Keratinocyte (primary cell): ENCODE results near the gene CMIP. TPM values are rescaled to one million over a fixed set of nuclear protein-coding genes. Genes with fewer than 3 reads are reported as not detected.

ENCODE experiments used
- DNase-seq: peaks from one replicate; pipeline ENCODE4 v3.0.0-alpha.2; 2011; ENCODE audit warnings: low read depth, missing footprints, low spot score
- FAIRE-seq: peaks from 2 replicates; lab custom pipeline; 2011; peaks lifted over from hg19 to GRCh38; lab: Jason Lieb, UNC
- H2AFZ ChIP-seq: 2 replicates; pipeline ENCODE4 v1.6.0; 2012; ENCODE audit warnings: low read length, control low read depth, inconsistent platforms; ENCODE audit not compliant: control insufficient read depth
- H3K27ac ChIP-seq: 2 replicates; pipeline ENCODE4 v1.5.1; 2011; ENCODE audit warnings: low read length; ENCODE audit not compliant: control insufficient read depth, insufficient read depth
- H3K27me3 ChIP-seq: 3 replicates; pipeline ENCODE4 v1.6.0; 2011; ENCODE audit warnings: low read length; ENCODE audit not compliant: control insufficient read depth, insufficient read depth; ENCODE audit errors: extremely low read depth
- H3K36me3 ChIP-seq, 2 experiments: 2 replicates in 1 of 2; 3 replicates in 1 of 2; pipeline ENCODE4 v1.5.1; 2011; ENCODE audit warnings: low read length in 2 of 2, mild to moderate bottlenecking in 1 of 2; ENCODE audit not compliant: control insufficient read depth in 2 of 2, insufficient read depth in 2 of 2; ENCODE audit errors: extremely low read depth in 1 of 2
- H3K4me1 ChIP-seq: 3 replicates; pipeline ENCODE4 v1.5.1; 2011; ENCODE audit warnings: low read length; ENCODE audit not compliant: control insufficient read depth, insufficient read depth; ENCODE audit errors: extremely low read depth
- H3K4me2 ChIP-seq: 3 replicates; pipeline ENCODE4 v1.6.0; 2011; ENCODE audit warnings: low read depth, low read length; ENCODE audit not compliant: control insufficient read depth, insufficient read depth; ENCODE audit errors: extremely low read depth
- H3K4me3 ChIP-seq, 3 experiments: fragments of 200-600 bp in 1 of 3; sonication (generic) in 1 of 3; 2 replicates in 2 of 3; 3 replicates in 1 of 3; pipeline ENCODE4 v1.5.1; 2011 to 2016; ENCODE audit warnings: low read length in 3 of 3, mild to moderate bottlenecking in 3 of 3, control low read depth in 2 of 3, inconsistent platforms in 1 of 3, low read depth in 1 of 3, mixed read lengths in 1 of 3, mixed run types in 1 of 3, moderate library complexity in 1 of 3; ENCODE audit not compliant: control insufficient read depth in 2 of 3, insufficient read depth in 2 of 3; ENCODE audit errors: extremely low read depth in 1 of 3
- H3K79me2 ChIP-seq: 2 replicates; pipeline ENCODE4 v1.6.0; 2012; ENCODE audit warnings: low read length; ENCODE audit not compliant: control insufficient read depth, insufficient read depth
- H3K9ac ChIP-seq: 3 replicates; pipeline ENCODE4 v1.6.0; 2011; ENCODE audit warnings: low read length; ENCODE audit not compliant: control insufficient read depth, insufficient read depth; ENCODE audit errors: extremely low read depth
- H3K9me1 ChIP-seq: 3 replicates; pipeline ENCODE4 v1.6.0; 2011; ENCODE audit warnings: low read length; ENCODE audit not compliant: control insufficient read depth, insufficient read depth; ENCODE audit errors: extremely low read depth
- H3K9me3 ChIP-seq: 2 replicates; pipeline ENCODE4 v1.5.1; 2012; ENCODE audit warnings: low read depth, low read length; ENCODE audit not compliant: control insufficient read depth
- H4K20me1 ChIP-seq: 3 replicates; pipeline ENCODE4 v1.6.0; 2011; ENCODE audit warnings: low read length; ENCODE audit not compliant: control insufficient read depth, insufficient read depth; ENCODE audit errors: extremely low read depth
- EZH2 ChIP-seq: IDR thresholded peaks from one replicate; pipeline ENCODE4 v1.6.1; 2012; ENCODE audit warnings: inconsistent platforms, mild to moderate bottlenecking, low read length, moderate library complexity
- dilution Hi-C: fragments of 300-500 bp; cut with MboI; formaldehyde crosslinking; loops from one replicate; pipeline ENCODE4 v1.7.0; 2020; ENCODE audit warnings: low sequenced_read_pairs; ENCODE audit not compliant: extremely low pct_ligation_motif_present
- polyA plus RNA-seq, 5 experiments: library from polyadenylated mRNA; depleted of rRNA in 3 of 5; stranded (reverse) in 3 of 5; stranded (forward) in 1 of 5; unstranded in 1 of 5; fragments of >200 nt; gene quantifications; 1 replicate in 1 of 5; 2 replicates in 3 of 5; 3 replicates in 1 of 5; pipeline versions ENCODE4 v1.2.1 to v1.2.3, GENCODE V29; 2011 to 2012; ENCODE audit warnings: missing spikeins in 2 of 5, low read depth in 1 of 5, low replicate concordance in 1 of 5
- TF ChIP-seq, protein P1 (sequence below), 3 experiments: IDR thresholded peaks in 1 of 3; conservative IDR thresholded peaks in 1 of 3; optimal IDR thresholded peaks in 1 of 3; 2 replicates in 2 of 3; 3 replicates in 1 of 3; pipeline versions ENCODE3 to v1.5.1; 2011; ENCODE audit warnings: low read length in 3 of 3, mild to moderate bottlenecking in 3 of 3, moderate library complexity in 2 of 3, control low read depth in 1 of 3, inconsistent platforms in 1 of 3; ENCODE audit not compliant: insufficient read depth in 2 of 3; ENCODE audit errors: extremely low read depth in 1 of 3

CMIP gene
- polyA plus RNA-seq, 1 donor (not counting 4 experiments of a cell fraction or from before 2014, with no cell fraction given), result 5.0 TPM

DNA sequence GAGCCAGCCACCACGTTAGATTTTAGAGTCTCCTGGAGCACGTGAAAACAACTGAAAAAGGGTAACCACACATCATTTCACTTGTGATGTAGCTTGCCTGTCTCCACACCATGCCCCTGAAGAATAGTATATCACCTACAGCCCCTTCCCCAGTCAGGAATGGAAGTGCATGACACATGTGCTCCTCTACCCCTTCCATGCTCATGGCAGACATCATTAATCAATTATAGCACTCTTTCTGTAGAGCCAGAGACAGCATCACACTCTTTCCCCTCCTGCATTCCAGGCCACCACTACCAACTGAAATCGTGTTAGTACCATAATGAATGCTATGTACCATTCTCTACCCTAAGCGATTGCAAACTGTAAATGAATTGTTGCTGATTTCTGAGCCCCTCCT, 221.0 kb downstream of the CMIP start:
- dilution Hi-C loops, result no loop called here
- H3K36me3 ChIP-seq, result peaks cover 32 to 44% of the 10 kb centered on the region in 2 experiments
- no peak for FAIRE-seq

GRCh38 chr16:81666113-81666512, 221.5 kb downstream of the CMIP start:
- DNase-seq, result no peak
- Histone ChIP-seq H3K9me3 (no peaks in the 10 kb centered on the region), H3K27me3 (no peaks in the 10 kb centered on the region), H3K9me1 (no peaks in the 10 kb centered on the region), H3K79me2 (no peaks in the 10 kb centered on the region), H3K4me3 (no peak overlapping the region), H3K4me1 (peaks cover 3% of the 10 kb centered on the region), H4K20me1 (no peaks in the 10 kb centered on the region), H3K9ac (no peak overlapping the region), H3K36me3 (peaks cover 34 to 47% of the 10 kb centered on the region in 2 experiments), H3K27ac (no peak overlapping the region), H2AFZ (no peak overlapping the region), H3K4me2 (no peak overlapping the region)
- TF ChIP-seq, protein P1, sequence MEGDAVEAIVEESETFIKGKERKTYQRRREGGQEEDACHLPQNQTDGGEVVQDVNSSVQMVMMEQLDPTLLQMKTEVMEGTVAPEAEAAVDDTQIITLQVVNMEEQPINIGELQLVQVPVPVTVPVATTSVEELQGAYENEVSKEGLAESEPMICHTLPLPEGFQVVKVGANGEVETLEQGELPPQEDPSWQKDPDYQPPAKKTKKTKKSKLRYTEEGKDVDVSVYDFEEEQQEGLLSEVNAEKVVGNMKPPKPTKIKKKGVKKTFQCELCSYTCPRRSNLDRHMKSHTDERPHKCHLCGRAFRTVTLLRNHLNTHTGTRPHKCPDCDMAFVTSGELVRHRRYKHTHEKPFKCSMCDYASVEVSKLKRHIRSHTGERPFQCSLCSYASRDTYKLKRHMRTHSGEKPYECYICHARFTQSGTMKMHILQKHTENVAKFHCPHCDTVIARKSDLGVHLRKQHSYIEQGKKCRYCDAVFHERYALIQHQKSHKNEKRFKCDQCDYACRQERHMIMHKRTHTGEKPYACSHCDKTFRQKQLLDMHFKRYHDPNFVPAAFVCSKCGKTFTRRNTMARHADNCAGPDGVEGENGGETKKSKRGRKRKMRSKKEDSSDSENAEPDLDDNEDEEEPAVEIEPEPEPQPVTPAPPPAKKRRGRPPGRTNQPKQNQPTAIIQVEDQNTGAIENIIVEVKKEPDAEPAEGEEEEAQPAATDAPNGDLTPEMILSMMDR (optimal IDR thresholded peaks at IDR 0.05 in 1 of 3, IDR thresholded peaks at IDR 0.05 in 1 of 3, conservative IDR thresholded peaks at IDR 0.05 in 1 of 3; ENCODE audit: extremely low read depth in 1 of 3, insufficient read depth in 2 of 3, low read length in 3 of 3), result no peak
- TF ChIP-seq EZH2, result no peak
- FAIRE-seq, result no peak
- dilution Hi-C loops, result no loop called here

More for the DNA sequence above, 221.0 kb downstream of the CMIP start:
- Histone ChIP-seq H3K4me3 (no peak overlapping the region), H3K4me2 (no peak overlapping the region), H3K27ac (no peak overlapping the region), H3K79me2 (no peaks in the 10 kb centered on the region), H3K9me3 (no peaks in the 10 kb centered on the region), H4K20me1 (no peaks in the 10 kb centered on the region), H3K9ac (no peak overlapping the region), H3K9me1 (no peaks in the 10 kb centered on the region), H3K4me1 (peaks cover 8% of the 10 kb centered on the region), H3K27me3 (no peaks in the 10 kb centered on the region), H2AFZ (no peak overlapping the region)
- DNase-seq, result no peak
- TF ChIP-seq EZH2, result no peak
- TF ChIP-seq, protein P1 (optimal IDR thresholded peaks at IDR 0.05 in 1 of 3, IDR thresholded peaks at IDR 0.05 in 1 of 3, conservative IDR thresholded peaks at IDR 0.05 in 1 of 3; ENCODE audit: extremely low read depth in 1 of 3, insufficient read depth in 2 of 3, low read length in 3 of 3), result no peak
